ENCODE results near the gene CENPV.
"Not testable (repeated sequence)": the region's sequence is repeated elsewhere in the genome, so short reads cannot be mapped to it uniquely, and the experiment has no call there.

The CENPV gene

DNA sequence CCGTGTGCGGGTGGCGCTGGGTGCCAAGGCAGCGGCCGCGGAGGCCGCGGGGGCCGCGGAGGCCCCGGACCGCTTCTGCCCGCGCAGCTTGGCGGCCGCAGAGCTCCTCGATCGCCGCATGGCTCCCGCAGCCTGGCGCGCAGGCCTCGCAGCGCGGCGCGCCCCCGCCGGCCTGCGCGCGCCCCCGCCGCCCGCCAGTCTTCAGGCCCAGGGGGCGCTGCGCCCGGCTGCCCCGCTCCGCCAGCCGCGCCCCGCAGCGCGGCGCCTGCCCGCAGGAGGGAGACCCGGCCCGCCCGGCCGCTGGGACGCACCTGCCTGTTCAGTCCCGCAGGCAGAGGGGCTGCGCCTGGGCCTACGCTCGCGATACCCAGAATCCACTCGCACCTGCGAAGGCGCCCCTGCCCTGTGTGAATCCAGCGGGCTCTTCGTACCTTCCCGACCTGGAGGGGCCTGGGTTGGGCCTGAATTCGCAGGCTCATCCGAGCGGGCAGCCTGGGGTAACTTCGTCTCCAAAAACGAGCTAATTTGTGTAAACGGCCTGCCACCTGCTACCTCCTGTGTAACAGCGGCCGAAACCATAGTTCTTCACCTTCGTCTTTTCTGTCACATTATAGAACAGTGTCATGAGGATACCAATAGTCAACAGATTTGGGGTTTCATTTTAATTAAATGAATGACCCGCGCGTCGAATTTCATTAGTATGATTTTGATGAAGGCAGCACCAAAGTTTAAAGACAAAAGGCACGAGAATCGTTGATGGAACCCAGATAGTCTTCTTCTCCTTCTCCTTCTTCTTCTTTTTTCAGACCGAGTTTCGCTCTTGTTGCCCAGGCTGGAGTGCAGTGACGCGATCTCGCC lies at the start of gene CENPV:
Gene CENPV, minus strand, starts transcription at position 153 of the 858 bp plus-strand sequence. Its CDS starts 33 bp downstream, at position 120.
- DNase-seq (ENCODE audit: low read depth in 2 of 2), result peak; percentile 22 to 59

DNA sequence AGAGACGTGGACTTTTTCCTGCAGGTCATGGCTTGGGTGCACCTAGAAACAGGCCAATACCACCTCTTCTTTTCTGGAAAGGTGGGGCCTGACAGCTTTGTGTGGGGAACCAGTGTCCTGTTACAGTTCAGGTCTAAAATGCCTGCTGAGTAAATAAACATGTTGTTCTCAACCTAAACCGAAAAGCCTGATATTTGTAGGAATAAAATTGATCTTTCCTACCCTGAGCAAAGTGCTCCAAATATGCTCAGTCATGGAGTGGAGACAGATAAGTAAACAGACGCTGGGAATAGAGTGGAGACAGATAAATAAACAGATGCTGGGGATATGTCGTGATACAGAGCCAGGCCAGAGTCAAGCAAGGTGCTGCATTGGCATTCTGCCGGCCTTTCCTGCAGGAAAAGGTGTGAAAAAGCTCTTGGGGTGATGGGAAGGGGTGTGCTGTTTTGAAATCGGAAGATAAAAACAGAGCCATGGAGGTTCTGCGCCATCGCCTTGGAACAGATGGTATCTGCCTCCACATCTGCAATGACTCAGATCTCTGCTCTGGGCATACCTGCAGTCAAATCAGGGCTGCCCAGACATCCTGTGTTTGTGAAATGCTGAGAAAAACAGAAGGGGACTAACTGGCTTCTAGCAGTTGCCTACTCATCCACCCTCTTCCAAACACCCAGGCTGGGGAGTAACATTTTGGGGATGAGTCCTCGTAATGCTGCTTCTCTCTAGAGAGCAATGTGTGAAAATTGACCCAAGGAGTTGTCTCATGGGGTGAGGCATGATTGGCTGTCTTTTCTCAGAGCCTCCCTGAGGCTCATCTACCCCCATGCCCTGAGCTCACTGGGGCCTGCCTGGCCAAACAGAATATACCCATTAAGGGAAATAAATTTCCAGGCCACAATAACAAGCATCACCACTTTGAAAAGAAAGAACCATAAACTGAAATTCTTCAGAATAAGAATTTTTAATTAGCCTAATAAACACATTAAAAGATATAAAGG lies 45.3 kb upstream of the CENPV start:
- DNase-seq (ENCODE audit: low read depth in 2 of 2), result no peak

DNA sequence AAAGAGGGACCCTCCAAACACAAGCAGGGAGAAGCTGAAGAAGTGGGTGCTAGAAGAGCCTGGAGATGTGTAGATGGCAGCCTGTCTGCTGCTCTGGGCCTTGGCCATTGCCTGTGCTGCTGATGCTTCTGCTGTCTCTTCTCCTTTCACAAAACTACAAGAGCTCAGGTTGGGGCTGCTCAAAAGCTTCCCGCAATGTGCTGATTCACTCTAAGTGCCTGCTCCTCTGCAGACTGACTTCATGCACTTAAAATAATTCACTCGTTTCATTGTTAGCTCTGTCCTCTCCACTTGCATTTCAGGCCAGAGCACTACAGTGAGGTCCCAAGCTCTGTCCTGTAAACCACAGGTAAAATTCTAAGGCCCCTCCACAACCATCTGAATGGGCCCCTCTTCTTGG lies 43.4 kb upstream of the CENPV start:
- DNase-seq (ENCODE audit: low read depth in 2 of 2), result not testable (repeated sequence)

DNA sequence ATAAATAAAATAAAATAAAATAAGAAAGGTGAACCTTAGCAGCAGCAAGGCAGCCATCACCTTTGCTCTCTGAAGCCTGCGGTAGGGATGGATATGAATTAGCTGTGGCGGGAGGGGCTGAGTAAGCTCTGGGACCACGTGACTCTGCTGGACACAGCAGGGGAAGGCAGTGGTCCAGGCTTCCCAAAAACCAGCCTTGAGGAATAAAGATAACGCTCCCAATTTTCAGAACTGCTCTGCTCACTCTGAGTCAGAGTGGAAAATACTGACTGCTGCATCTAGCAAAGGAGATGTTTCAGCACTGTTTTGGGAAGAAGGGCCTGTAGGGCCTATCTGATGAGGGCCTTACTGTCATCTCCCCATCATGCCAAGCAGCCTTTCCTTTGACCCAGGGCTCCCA lies 42.6 kb upstream of the CENPV start:
- not testable (repeated sequence) for DNase-seq (ENCODE audit: low read depth in 2 of 2)

DNA sequence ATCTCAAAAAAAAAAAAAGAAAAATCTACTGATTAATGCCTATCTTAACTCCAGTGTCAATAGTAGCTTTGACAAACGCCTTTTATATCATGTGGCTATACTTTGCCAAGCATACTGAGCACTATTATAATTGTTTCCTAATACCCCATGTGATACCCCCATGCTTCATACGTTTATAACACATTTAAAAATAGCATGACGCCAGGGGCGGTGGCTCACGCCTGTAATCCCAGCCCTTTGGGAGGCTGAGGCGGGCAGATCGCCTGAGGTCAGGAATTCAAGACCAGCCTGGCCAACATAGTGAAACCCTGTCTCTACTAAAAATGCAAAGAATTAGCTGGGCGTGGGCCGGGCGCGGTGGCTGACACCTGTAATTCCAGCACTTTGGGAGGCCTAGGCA lies 39.2 kb upstream of the CENPV start:
- DNase-seq (ENCODE audit: low read depth in 2 of 2), result not testable (repeated sequence)

DNA sequence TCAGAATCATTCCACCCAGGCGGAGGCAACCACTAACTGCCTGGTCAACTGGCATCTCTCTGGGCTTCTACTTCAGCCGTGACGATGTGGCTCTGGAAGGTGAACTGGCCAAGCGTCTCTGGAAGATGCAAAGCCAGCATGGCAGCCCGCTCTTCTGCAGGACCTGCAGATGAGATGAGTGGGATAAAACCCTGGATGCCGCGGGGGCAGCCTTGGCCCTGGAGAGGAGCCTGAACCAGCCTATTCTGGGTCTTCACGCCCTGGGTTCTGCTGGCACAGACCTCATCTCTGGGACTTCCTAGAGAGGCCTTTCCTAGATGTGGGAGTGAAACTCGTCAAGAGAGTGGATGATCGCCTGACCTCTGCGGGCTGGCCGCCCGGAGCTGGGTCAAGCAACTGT lies 38.2 kb upstream of the CENPV start:
- no peak for DNase-seq (ENCODE audit: low read depth in 2 of 2)

DNA sequence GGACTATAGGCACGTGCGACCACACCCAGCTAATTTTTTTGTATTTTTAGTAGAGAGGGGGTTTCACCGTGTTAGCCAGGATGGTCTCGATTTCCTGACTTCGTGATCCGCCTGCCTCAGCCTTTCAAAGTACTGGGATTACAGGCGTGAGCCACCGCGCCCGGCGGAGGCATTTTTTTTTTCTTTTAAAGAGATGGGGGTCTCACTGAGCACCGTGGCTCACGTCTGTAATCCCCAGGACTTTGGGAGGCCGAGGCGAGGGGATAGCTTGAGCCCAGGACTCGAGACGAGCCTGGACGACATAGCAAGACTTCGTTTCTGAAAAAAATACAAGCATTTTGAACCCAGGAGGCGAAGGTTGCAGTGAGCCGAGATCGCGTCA lies 32.8 kb upstream of the CENPV start:
- DNase-seq (ENCODE audit: low read depth in 2 of 2), result not testable (repeated sequence)

DNA sequence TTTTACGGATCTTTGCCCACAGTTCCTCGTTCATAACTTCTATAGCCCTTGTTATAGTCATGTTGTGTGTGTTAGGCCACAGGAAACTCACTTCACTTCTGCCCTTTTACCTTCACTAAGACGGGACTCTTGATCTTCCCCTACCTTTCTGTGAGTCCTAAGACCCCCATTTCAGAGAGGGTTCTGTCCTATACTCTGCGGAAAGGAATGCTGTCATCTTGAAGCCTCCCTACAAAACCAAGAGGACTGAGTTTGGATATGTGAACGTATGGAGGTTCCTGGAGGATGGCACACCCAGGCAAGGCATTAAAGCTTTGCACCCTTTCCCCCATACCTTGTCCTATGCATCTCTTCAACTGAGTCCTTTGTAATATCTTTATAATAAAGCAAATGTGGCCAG lies 31.3 kb upstream of the CENPV start:
- DNase-seq (ENCODE audit: low read depth in 2 of 2), result no peak

DNA sequence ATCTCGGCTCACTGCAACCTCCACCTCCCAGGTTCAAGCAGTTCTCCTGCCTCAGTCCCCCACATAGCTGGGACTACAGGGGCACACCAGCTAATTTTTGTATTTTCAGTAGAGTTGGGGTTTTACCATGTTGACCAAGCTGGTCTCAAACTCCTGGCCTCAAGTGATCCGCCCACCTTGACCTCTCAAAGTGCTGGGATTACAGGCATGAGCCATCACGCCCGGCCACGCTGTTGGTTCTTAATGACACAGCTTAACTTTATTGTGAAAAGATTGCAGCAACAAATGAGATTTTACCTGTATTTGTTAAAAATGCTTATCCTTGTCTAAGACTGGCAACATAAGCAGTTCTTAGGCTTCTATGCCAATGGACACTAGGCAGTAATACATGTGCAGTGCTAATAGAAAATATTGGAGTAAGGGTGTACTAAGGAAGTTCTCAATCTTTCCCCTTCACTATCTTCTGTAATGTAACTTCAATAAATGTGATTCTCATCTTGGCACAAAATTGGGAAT lies 30.6 kb upstream of the CENPV start:
- no peak for DNase-seq (ENCODE audit: low read depth in 2 of 2)

DNA sequence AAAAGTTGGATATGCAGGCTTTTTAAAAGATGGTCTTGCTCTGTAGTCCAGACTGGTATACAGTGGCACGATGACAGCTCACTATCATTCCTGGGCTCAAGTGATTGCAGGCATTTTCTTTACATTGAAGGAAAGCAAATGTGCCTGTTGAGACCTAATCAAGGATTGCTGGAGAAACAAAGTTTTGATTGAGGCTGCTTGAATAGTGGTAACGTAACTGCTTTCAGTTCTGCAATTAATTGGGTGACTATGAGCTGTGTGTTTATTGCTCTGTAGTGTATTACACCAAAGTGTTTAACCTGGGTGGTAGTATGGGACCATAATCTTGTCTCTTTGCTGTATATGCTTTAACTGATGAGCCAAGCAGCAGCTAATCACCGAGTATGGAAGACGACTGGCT lies 29.9 kb upstream of the CENPV start:
- DNase-seq (ENCODE audit: low read depth in 2 of 2), result no peak

DNA sequence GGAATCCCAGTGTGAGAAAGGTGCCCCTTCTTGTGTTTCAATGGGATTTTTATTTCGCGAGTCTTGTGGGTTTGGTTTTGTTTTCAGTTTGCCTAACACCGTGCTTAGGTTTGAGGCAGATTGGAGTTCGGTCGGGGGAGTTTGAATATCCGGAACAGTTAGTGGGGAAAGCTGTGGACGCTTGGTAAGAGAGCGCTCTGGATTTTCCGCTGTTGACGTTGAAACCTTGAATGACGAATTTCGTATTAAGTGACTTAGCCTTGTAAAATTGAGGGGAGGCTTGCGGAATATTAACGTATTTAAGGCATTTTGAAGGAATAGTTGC lies 28.2 kb upstream of the CENPV start:
- DNase-seq (ENCODE audit: low read depth in 2 of 2), result no peak

DNA sequence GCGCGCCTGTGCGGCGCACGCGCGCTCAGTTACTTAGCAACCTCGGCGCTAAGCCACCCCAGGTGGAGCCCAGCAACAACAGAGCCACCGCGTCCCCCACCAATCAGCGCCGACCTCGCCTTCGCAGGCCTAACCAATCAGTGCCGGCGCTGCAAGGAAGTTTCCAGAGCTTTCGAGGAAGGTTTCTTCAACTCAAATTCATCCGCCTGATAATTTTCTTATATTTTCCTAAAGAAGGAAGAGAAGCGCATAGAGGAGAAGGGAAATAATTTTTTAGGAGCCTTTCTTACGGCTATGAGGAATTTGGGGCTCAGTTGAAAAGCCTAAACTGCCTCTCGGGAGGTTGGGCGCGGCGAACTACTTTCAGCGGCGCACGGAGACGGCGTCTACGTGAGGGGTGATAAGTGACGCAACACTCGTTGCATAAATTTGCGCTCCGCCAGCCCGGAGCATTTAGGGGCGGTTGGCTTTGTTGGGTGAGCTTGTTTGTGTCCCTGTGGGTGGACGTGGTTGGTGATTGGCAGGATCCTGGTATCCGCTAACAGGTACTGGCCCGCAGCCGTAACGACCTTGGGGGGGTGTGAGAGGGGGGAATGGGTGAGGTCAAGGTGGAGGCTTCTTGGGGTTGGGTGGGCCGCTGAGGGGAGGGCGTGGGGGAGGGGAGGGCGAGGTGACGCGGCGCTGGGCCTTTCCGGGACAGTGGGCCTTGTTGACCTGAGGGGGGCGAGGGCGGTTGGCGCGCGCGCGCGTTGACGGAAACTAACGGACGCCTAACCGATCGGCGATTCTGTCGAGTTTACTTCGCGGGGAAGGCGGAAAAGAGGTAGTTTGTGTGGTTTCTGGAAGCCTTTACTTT lies 27.6 kb upstream of the CENPV start, which contains the start of gene UBB:
Gene UBB, plus strand, starts transcription at position 452 of the 856 bp plus-strand sequence. CDS start 817 bp downstream, outside the sequence.
- peak; percentile 88 to 94 for DNase-seq (ENCODE audit: low read depth in 2 of 2)

DNA sequence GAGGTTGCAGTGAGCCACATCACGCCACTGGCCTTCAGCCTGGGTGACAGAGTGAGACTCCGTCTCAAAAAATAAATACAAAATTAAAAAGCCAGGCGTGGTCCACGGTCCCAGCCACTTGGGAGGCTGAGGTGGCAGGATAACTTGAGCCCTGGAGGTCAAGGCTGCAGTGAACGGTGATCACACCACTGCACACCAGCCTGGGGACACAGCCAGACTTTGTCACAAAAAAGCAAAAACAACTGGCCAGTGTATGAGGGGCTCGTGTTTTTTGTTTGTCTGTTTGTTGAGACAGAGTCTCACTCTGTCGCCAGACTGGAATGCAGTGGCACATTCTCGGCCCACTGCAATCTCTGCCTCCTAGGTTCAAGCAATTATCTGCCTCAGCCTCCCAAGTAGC lies 26.4 kb upstream of the CENPV start:
- DNase-seq (ENCODE audit: low read depth in 2 of 2), result no peak

DNA sequence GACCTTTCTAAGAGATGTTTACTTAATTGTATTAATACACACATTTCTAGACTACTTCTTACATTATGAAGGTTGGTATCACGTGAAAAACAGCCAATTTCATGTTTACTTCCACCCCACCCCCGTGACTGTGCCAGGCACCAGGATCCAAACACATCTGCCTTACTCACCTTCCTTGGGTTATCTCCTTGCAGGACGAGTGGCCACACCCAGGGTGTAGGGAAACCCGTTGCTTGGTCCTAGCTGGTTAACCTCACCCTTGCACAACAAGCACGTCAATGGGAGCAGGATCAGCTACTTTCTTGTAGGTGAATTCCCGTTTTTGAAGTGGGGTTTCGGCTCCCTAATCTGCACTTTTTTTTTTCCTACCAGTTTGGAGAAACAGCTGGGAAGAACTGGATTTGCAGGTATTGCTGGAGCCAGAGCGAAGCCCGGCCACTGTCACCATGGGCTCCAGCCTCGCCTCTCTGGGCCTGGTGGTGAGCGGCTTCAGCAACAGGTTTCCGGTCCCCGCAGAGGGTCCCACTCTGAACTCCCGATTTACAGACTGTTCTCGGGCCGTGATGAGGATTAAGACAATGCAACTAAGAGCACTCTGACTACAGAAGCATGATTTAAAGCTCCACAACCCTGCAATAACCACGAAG lies 25.5 kb upstream of the CENPV start:
- DNase-seq (ENCODE audit: low read depth in 2 of 2), result no peak

DNA sequence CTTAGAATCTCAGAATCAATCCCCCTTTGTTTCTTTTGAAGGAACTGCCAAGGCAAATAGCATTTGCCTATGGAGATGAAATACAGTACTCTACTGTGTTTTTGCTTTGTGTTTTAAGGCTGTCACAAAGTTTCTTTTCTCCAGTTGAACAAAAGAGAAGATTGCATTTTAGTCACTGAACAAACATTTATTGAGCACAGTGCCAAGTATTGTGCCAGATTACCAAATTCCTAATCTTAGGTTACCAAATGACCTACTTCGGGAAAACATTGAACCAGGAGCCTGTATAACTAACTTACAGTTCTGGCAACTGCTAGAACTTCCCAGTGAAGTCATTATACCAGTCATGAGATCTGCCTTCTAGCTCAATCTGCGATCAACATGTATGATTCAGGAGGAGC lies 24.7 kb upstream of the CENPV start:
- no peak for DNase-seq (ENCODE audit: low read depth in 2 of 2)

DNA sequence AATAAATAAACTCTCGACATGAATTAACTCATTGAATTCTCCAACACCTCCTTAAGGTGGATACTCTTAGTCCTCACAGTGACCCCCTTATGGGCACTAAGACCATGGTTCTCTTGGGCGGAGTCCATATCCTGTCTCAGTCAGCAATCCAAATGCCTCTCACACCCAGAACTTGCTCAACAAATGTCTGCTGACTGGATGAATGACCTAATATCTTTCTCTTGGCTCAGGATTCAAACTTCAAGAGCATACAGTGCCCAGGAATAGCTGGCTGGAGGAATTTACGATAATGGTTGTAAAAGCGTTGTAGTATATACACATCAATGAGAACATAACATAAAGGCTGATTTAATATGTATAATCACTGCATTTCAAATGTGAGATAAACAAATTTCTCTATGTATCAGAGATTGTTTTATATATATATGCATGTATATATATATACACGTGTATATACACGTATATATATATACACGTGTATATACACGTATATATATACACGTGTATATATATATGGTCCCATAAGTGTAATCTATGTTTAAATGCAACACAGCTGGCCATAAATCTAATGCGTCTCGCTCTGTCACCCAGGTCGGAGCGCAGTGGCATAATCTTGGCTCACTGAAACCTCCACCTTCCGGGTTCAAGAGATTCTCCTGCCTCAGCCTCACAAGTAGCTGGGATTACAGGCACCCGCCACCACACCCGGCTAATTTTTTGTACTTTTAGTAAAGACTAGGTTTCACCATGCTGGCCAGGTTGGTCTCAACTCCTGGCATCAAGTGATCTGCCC lies 21.1 kb upstream of the CENPV start:
- no peak for DNase-seq (ENCODE audit: low read depth in 2 of 2)

DNA sequence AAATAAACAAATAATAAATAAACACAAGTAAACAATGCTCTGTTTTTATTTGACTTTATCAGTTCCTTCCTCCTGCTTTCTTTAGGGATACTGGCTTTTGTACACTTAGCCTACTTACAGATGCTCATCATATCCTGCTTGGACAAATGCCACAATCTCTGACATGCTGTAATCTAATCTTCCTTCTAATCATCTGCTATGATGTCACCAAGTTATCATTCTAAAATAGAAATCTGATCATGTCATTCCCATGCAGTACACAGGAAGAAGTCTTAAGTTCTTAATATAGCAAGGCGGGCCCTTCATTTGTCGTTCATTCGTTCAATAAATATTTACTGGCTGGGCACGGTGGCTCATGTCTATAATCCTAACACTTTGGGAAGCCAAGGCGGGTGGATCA lies 18.5 kb upstream of the CENPV start:
- no peak for DNase-seq (ENCODE audit: low read depth in 2 of 2)

DNA sequence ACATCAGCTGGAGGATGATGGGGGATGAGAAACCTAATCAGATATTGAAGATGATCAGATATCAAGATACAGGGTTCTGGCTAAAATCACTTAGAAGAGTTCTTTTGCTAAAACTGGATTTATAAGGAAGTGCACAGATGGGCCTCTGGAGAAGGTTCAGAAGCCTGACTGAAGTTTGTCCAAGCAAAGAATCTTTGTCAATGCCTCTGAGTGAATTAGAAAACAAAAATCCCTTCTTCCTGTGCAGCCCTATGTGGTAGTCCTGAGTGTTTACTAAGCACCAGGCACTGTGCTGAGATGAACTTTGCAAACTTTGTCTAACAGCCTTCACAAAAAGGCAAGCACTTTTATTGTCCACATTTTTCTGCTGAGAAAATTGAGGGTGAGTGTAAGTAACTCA lies 11.4 kb upstream of the CENPV start:
- DNase-seq (ENCODE audit: low read depth in 2 of 2), result no peak

DNA sequence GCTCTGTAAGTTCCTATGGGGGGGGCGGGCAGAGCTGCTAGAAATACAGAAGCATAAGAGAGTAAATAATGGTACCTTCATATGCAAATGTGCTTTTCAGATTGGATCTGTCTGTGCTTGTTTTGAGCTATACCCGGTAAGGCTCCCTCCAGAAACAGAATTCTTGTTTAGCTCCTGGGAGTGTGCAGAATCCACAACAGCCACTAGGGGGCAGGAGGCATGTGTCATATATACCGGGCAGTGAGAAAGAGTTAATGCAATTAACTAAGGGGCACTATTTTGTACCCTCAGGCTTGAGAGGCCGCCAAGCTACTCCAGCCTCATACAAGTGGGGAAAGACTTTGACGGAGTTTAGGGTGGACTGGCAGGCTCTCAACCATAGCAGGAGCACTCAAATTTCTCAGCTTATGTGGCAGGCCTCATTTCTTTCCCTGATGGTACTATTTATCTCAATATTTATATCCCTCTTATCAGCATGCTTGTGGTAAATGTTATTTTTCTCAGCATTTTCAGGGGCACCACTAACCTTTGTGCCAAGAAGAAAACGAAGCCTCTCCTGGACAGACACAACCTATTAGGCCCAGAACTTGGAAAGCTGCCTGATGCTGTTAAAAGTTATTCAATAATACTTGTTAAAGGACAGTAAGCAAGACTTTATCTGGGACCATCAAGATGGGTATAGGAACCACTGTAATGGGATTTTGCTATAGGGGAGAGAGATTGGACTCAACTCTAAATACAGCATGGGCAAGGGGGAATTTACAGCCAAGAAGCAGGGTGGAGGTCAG lies 10.7 kb upstream of the CENPV start:
- DNase-seq (ENCODE audit: low read depth in 2 of 2), result peak; percentile 28 to 62
